ENCODE measurements around the gene IL17F.
"Not testable (repeated sequence)": the region's sequence is repeated elsewhere in the genome, so short reads cannot be mapped to it uniquely, and the experiment has no call there.

Gene IL17F

DNA sequence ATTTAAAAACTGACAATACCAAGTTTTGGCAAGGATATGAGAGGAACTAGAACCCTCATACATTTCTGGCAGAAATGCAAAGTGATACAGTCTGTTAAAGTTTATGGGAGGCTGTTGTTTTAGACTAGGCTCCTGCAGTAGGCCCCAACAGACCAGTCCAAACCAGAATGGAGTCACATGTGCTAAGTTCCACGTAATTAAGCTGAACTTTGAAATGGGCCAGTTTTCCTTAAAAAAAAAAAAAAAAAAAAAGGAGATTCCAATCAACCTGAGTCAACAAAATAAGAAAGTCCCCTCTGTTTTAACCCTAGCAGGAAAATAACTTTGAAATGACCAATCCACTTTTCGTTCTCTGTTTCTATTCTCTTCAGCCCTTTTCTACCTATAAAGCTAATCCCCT lies 26.5 kb downstream of the IL17F start:
- DNase-seq (no peak), ATAC-seq (no peak)
- no peak overlapping the region for H3K4me3 Mint-ChIP-seq
- H3K9me3 Mint-ChIP-seq: no peaks in the 10 kb centered on the region
- no peak overlapping the region for H3K27ac Mint-ChIP-seq
- peaks cover 13% of the 10 kb centered on the region for H3K4me1 Mint-ChIP-seq
- peaks cover 26% of the 10 kb centered on the region for H3K27me3 Mint-ChIP-seq

DNA sequence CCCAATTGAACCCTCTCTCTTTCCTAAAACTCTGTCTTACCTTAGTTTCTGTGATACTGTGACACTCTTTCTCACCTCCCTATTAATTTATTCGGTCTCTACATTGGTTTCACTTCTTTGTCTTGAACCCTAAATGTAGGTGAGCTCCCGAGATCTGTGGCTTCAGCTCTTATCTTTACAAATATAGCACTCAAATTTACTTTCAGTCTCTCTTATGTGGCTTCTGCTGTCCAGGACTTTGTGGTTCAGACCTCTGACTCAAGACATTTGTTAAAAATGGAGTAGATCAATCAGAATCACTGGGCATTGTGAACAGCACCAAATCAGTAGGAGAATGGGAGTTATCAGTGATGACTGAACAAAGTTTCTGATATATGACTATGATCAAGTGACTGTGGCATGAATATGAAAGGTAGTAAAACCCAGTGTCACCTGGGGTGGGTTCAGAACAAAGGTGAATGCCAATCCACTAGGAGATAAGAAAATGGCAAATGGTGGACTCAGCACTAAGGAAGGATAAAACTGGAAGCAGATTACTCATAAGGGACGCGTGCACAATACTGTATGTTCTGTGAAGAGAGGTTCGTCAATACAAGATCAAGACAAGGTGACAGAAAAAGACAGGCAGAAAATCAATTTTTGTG lies 27.2 kb downstream of the IL17F start:
- DNase-seq (no peak), ATAC-seq (no peak)
- Mint-ChIP-seq H3K27ac (no peak overlapping the region), H3K9me3 (no peaks in the 10 kb centered on the region), H3K4me3 (no peak overlapping the region), H3K4me1 (peaks cover 19% of the 10 kb centered on the region), H3K27me3 (peaks cover 29% of the 10 kb centered on the region)

DNA sequence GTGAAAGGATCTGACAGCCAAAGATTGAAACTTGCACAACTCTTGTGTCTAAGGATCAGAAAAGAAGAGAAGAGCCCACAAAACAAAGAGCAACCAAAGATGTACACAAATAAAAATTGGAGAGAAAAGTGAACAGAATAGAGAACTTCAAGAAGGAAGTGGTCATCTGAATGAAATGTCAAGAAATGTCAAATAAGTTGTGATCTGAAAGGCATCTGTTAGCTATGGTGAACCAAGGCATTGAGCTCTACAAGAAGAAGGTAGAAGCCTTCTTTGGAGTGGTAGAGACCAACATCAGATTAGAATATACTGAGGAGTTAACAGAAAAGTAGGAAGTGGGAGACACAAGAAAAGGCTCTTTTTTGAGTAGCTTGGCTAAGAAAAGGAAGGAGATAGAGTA lies 28.5 kb downstream of the IL17F start:
- Mint-ChIP-seq H3K27me3 (peaks cover 30% of the 10 kb centered on the region), H3K27ac (no peak overlapping the region), H3K4me3 (no peak overlapping the region), H3K9me3 (no peaks in the 10 kb centered on the region), H3K4me1 (peaks cover 9% of the 10 kb centered on the region)
- DNase-seq (no peak), ATAC-seq (no peak)

DNA sequence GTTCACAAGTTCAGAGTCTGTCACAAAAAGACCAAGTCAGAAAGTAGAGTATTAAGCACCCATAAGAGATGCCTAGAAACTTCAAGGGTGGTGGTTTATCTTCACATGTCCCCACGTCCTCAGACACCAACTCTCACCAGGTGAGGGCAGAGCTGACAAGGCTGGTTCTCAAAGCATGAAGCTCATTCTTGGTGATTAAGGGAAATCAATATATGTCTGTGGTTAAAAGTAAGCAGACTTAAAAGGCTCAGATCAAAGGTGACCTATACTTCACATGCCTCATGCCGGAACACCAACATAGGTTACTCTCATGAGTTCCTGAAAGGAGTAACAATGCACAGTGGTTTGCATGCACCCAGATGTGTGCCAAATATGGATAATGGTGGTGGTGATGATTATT lies 31.2 kb downstream of the IL17F start:
- H3K4me3 Mint-ChIP-seq: no peak overlapping the region
- H3K27ac Mint-ChIP-seq: no peak overlapping the region
- peaks cover 9% of the 10 kb centered on the region for H3K4me1 Mint-ChIP-seq
- no peaks in the 10 kb centered on the region for H3K9me3 Mint-ChIP-seq
- H3K27me3 Mint-ChIP-seq: peaks cover 41% of the 10 kb centered on the region
- ATAC-seq (peak; percentile 81), DNase-seq (peak in 1 of 2 donors; percentile 12)

DNA sequence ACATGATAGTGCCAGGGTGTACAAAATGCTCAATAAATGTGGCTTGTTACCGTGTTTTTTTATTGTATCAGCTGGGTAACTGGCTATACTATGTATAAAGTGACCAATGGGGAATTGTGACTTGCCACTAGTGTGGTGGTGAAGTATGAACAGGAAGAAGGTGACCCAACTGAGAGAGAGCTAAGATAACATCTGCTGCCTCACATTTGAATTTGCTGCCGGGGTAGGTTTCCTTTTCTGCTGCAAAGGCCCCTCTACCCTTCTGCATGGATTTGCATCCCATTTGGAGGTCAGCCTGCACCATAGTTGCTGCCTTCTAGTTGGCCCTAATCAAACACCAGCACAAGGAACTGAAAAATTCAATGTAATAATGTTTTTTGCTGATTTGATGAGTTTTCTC lies 34.1 kb downstream of the IL17F start:
- no peak for ATAC-seq
- H3K4me1 Mint-ChIP-seq: peaks cover 9% of the 10 kb centered on the region
- DNase-seq: no peak
- no peak overlapping the region for H3K4me3 Mint-ChIP-seq
- H3K27ac Mint-ChIP-seq: no peak overlapping the region
- H3K9me3 Mint-ChIP-seq: no peaks in the 10 kb centered on the region
- peaks cover 48% of the 10 kb centered on the region for H3K27me3 Mint-ChIP-seq

DNA sequence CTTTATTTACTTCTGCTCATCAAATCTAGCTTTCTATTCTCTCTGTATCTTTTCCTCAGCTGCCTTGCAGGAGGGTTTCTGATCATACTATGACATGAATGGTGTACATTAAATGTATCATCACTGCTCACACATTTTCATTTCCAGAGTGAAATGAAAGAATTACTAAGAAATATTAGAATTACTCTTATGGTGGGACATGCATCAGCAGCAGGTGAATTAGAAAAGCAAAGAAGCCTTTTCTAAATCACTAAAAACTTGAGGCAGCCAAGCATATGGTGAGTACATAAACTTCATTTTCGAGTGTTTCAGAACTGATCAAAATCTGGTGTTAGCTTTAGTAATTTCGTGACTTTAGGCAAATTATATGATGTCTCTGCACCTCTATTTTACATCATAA lies 34.5 kb downstream of the IL17F start:
- no peaks in the 10 kb centered on the region for H3K9me3 Mint-ChIP-seq
- H3K4me1 Mint-ChIP-seq: peaks cover 9% of the 10 kb centered on the region
- no peak for ATAC-seq
- H3K27me3 Mint-ChIP-seq: peaks cover 48% of the 10 kb centered on the region
- no peak overlapping the region for H3K27ac Mint-ChIP-seq
- DNase-seq: no peak
- no peak overlapping the region for H3K4me3 Mint-ChIP-seq

DNA sequence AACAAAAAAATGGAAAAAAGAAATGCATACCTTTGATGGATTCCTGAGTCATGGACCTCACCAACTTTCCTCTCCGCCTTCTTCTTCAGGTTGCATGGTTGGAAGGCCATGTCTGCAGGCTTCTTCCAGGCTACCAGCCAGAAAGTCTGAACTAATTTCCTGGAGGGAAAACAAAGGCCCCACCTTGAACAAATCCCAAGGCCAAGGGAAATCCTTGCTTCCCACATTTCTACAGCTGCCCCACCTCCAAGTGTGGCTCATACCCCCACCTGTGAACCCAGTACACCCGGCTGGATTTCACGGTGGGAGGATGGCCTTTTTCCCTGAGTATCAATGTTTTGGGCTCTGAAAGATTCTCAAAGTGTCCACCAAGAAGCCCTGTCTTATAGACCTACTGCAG lies 35.7 kb downstream of the IL17F start:
- Mint-ChIP-seq H3K4me1 (peaks cover 9% of the 10 kb centered on the region), H3K4me3 (no peak overlapping the region), H3K9me3 (no peaks in the 10 kb centered on the region), H3K27ac (no peak overlapping the region), H3K27me3 (peaks cover 50% of the 10 kb centered on the region)
- ATAC-seq: no peak
- DNase-seq: no peak

DNA sequence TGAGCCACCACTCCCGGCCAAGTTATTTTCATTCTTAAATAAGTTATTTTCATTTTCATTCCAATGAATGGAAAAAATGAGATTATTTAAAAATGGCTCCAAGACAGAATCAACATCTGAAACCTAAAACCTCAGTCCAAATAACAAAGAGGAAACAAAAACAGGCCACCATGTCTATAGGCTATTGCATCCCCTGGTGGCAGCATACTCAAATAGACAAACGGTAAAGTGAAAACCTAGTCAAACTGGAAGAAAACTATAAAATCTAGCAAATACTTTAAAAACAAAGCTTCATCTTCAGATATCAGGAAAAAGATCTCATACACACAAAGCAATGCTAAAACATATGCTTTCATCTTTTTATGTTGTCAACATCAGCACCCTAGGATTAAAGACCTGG lies 37.2 kb downstream of the IL17F start:
- no peak for ATAC-seq
- H3K4me3 Mint-ChIP-seq: no peak overlapping the region
- no peaks in the 10 kb centered on the region for H3K4me1 Mint-ChIP-seq
- DNase-seq: no peak
- H3K27ac Mint-ChIP-seq: no peak overlapping the region
- peaks cover 0 to 6% of the 10 kb centered on the region in 2 donors for H3K9me3 Mint-ChIP-seq
- H3K27me3 Mint-ChIP-seq: peaks cover 55% of the 10 kb centered on the region

DNA sequence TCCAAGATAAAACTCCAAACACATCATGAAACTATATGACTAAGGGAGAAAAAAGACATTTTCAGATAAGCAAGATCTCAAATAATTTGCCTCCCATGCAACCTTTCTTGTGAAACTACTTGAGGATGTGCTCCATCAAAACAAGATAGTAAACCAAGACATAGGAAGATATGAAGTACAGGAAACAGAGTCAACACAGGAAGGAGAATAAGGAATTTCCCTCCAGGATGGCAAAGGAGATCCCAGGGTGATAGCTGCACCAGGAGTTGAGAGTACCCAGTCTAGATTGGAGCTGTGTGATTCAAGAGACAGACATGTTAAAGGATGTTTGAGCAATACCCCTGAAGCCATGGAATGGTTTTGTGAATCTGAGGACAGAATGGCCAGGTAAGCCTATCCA lies 42.8 kb downstream of the IL17F start:
- Mint-ChIP-seq H3K9me3 (peaks cover 23 to 45% of the 10 kb centered on the region in 2 donors), H3K4me1 (peaks cover 8% of the 10 kb centered on the region), H3K27ac (no peak overlapping the region), H3K4me3 (no peak overlapping the region), H3K27me3 (peaks cover 30% of the 10 kb centered on the region)
- ATAC-seq (no peak), DNase-seq (no peak)

DNA sequence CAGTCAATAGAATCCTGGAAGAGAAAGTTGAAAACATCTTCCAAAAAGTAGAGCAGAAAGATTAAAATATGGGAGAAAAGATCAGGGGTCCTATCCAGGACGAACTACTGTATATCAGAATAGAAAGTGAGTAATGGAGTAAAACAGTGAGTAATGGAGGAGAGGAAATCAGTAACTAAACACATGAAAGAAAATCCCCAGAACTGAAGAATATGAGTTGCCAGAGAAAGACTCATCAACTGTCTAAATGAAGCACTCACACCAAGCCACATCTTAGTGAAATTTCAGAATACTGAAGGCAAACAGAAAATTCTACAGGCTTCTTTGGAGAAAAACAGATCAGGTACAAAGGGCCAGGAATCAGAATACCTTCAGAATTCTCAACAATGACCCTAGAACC lies 43.3 kb downstream of the IL17F start:
- no peak for DNase-seq
- H3K4me3 Mint-ChIP-seq: no peak overlapping the region
- peaks cover 30% of the 10 kb centered on the region for H3K27me3 Mint-ChIP-seq
- H3K9me3 Mint-ChIP-seq: peaks cover 23 to 45% of the 10 kb centered on the region in 2 donors
- H3K27ac Mint-ChIP-seq: no peak overlapping the region
- H3K4me1 Mint-ChIP-seq: peaks cover 8% of the 10 kb centered on the region
- ATAC-seq: peak; percentile 70

DNA sequence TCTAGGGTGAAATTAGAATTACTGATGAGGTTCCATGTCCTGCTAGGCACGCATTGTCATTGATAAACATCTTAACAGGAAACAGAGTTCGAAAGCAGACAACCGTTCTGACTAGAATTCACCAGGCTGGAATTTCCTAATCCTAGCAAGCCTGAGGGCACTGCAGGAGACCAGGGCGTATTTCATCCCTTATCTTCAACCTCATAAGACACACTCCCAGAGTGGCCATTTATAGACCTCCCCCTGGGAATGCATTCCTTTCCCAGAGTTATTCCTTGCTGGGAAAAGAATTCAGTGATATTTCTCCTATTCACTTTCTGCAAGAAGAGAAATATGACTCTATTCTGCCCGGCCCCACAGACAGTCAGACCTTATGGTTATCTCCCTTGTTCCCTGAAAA lies 44.2 kb downstream of the IL17F start:
- ATAC-seq, DNase-seq, H3K4me1 Mint-ChIP-seq, H3K27ac Mint-ChIP-seq, H3K4me3 Mint-ChIP-seq: not testable (repeated sequence)
- peaks cover 23 to 45% of the 10 kb centered on the region in 2 donors for H3K9me3 Mint-ChIP-seq
- peaks cover 37% of the 10 kb centered on the region for H3K27me3 Mint-ChIP-seq

DNA sequence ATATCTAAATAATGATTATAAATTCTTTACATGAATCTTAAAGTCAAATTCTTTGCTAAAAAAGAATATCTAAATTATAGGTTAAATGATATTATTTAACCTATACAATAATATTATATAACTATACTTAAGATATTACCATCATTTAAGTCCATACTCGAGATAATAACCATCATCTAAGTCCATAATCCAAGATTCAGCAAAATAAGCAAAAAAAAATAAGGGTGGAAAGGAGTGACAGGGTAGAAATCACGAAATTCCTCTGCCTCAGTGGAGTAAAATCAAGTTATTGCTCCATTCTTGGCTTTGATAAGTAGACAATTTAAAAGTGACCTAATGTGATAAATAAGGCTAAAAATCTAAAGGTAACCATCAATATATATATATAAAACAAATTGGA lies 48.4 kb downstream of the IL17F start:
- Mint-ChIP-seq H3K4me3 (no peak overlapping the region), H3K9me3 (peaks cover 11 to 27% of the 10 kb centered on the region in 2 donors), H3K27ac (no peak overlapping the region), H3K4me1 (peaks cover 3% of the 10 kb centered on the region), H3K27me3 (peaks cover 36% of the 10 kb centered on the region)
- ATAC-seq (no peak), DNase-seq (no peak)

DNA sequence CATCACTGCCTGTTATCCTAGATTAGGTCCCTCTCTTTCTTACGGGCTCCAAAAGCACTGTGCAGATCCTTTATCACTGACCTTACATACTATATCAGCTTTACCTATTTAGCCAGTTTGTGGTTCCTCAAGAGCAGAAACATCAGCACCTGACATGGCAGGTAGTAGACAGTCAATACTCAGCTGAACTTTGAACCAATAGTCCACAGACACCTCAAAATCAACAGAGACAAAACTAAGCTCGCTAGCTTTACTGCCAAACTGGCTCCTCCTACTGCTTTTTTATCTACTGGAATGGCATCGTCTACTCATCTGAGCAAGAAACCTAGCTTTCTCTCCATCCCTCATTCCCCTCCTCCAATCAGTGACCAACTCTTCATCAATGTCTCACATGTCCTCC lies 52.5 kb downstream of the IL17F start:
- Mint-ChIP-seq H3K9me3 (no peaks in the 10 kb centered on the region), H3K4me3 (no peak overlapping the region), H3K4me1 (no peaks in the 10 kb centered on the region), H3K27me3 (peaks cover 46% of the 10 kb centered on the region), H3K27ac (no peak overlapping the region)
- no peak for DNase-seq
- no peak for ATAC-seq

DNA sequence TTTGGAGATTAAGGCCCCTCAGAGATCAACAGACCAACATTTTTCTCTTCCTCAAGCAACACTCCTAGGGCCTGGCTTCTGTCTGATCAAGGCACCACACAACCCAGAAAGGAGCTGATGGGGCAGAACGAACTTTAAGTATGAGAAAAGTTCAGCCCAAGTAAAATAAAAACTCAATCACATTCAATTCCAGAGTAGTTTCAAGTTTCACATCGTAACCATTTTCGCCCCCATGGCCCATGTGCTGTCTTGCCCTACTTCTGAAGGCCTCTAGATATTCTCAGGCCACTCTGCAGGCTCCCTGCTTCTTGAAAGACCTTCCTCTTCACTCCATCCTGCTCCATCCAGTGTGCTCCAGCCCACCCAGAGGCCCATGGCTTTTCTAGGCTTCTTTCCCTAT lies 53.9 kb downstream of the IL17F start:
- H3K4me1 Mint-ChIP-seq: no peaks in the 10 kb centered on the region
- H3K9me3 Mint-ChIP-seq: no peaks in the 10 kb centered on the region
- H3K27me3 Mint-ChIP-seq: peaks cover 53% of the 10 kb centered on the region
- H3K27ac Mint-ChIP-seq: no peak overlapping the region
- no peak for ATAC-seq
- DNase-seq: no peak
- no peak overlapping the region for H3K4me3 Mint-ChIP-seq

DNA sequence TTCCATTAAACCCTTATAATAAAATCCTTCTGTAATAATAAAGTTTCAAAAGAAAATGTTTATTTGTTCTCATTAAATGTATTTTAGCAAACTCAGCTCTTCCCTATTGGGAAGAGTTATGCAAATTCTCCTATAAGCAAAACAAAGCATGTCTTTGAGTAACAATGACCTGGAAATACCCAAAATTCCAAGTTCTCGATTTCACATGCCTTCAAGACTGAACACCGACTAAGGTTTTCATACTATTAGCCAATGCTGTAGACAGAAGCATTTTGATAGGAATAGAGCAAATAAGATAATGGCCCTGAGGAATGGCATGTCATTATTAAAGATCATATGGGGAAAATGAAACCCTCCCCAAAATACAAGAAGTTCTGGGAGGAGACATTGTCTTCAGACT lies 54.3 kb downstream of the IL17F start:
- Mint-ChIP-seq H3K9me3 (no peaks in the 10 kb centered on the region), H3K4me3 (no peak overlapping the region), H3K27me3 (peaks cover 53% of the 10 kb centered on the region), H3K4me1 (no peaks in the 10 kb centered on the region), H3K27ac (no peak overlapping the region)
- no peak for DNase-seq
- ATAC-seq: no peak

DNA sequence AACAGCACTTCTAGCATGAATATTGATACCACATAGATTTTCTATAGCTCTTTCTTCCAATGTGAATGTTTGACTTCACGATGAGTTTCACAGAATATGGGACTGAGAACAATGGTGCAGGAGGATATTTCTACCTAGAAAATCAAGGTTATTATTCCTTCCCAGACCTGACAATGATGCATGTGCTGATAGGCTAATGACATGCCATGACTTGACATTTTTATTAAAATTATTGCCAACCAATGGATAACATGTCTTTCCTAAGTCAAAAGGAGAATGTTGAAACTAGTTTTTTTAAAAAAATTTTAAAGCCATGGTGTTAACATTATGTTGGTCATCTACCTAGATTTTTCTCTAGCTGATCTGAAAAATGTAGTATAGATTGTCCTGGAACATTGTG lies 57.2 kb downstream of the IL17F start:
- peaks cover 74% of the 10 kb centered on the region for H3K27me3 Mint-ChIP-seq
- H3K9me3 Mint-ChIP-seq: no peaks in the 10 kb centered on the region
- DNase-seq: no peak
- H3K4me3 Mint-ChIP-seq: no peak overlapping the region
- no peak overlapping the region for H3K27ac Mint-ChIP-seq
- ATAC-seq: no peak
- H3K4me1 Mint-ChIP-seq: no peaks in the 10 kb centered on the region
